ENCODE results near the gene SH3GL2.

Gene SH3GL2

DNA sequence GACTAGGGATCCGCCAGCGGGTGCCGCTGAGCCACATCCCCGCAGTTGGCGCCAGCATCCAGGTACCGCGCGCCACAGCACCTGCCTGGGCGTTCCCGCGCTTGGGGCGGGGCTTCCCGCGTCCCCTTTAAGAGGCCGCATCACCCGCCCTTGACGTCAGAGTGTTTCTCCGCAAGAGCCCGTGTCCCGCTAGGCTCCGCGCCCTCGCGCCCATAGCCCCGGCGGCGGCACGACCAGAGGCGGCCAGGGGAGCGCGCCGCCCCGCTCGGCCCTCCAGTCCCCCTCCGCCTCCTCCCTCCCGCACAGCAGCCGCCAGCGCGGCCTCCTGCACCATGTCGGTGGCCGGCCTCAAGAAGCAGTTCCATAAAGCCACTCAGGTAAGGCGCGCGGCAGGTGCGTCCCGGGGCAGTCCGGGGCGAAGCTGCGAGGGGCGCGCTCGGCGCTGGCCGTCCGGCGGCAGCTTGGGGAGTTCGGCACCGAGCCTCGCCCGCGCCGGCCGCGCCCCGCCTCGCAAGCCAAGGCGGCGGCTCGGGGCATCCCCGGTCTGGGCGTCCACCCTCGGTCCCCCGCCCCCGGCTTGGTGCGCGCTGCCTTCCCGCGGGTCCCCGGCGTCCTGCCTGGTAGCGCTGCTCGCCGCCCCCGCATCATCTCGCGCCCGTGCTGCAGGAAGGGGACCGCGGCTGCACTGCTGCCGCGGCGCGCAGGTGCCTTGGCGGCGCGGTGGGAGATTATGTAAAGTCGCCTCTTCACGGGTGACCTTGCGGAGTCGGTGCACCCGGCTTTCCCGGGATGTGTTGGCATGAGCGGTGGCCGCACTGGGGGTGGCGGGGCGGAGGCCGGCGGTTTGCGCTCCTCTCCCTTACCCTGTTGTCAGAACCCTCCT lies at the start of gene SH3GL2:
TSS of gene SH3GL2 (plus strand) at position 156 of the 883 bp plus-strand sequence.
- TF ChIP-seq, protein P1, sequence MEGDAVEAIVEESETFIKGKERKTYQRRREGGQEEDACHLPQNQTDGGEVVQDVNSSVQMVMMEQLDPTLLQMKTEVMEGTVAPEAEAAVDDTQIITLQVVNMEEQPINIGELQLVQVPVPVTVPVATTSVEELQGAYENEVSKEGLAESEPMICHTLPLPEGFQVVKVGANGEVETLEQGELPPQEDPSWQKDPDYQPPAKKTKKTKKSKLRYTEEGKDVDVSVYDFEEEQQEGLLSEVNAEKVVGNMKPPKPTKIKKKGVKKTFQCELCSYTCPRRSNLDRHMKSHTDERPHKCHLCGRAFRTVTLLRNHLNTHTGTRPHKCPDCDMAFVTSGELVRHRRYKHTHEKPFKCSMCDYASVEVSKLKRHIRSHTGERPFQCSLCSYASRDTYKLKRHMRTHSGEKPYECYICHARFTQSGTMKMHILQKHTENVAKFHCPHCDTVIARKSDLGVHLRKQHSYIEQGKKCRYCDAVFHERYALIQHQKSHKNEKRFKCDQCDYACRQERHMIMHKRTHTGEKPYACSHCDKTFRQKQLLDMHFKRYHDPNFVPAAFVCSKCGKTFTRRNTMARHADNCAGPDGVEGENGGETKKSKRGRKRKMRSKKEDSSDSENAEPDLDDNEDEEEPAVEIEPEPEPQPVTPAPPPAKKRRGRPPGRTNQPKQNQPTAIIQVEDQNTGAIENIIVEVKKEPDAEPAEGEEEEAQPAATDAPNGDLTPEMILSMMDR (IDR thresholded peaks at IDR 0.05; ENCODE audit: low read depth, low read length, missing control alignments): no peak
- DNase-seq (ENCODE audit: low read depth): no peak
- no peak within 1 kb of the TSS; the same call in 1 of the 2 replicates for H3K4me3 ChIP-seq (ENCODE audit: low read depth, low read length)

DNA sequence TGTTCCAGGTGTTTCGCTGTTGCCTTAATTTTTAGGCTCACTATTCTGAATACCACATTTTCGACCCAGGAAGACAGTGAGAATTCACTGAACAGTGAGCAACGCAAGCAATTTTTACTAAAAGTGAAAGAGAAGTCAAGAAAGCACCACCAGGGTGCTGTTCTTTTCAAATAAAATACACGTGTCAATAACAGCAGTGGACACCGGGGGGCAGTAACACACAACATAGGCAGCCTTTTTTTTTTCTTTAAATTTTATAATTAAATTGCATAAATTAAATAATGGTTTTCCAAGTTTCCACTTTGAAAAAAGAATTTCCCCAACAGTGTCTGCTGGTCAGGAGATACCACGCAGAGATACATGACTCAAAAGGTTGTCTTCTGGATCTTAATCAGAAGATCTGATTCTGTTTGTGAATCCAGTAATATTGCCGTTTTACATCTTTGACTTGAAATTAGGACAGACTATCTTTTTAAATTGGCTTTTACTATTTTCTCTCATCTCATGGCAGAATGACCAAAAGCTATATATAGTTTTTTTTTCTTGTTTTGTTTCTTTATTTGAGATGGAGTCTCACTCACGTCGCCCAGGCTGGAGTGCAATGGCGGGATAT lies 47.1 kb upstream of the SH3GL2 start:
- peak; percentile 4 for DNase-seq (ENCODE audit: low read depth)
- TF ChIP-seq, protein P1 (IDR thresholded peaks at IDR 0.05; ENCODE audit: low read depth, low read length, missing control alignments): peak; percentile 53
- H3K4me3 ChIP-seq (ENCODE audit: low read depth, low read length): no peak overlapping the region

DNA sequence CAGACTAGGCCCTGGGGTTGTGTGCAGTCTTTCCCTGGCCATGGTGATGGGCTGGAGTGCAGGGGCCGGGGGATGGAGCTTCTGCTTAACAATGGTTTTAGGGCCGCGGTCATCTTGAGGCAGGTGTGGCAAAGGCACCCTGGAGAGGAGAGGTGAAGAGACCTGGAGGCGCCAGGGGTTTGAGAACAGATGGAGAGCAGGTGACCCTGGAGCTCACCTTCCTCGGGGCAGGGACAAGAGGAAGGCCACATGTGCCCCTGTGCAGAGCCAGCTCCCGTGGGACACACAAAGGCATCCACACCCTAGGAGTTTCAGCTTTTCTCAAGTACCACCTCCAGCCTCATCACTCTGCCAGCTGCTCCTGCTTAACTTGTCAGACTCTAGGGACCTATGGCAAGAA lies 46.4 kb upstream of the SH3GL2 start:
- TF ChIP-seq, protein P1 (IDR thresholded peaks at IDR 0.05; ENCODE audit: low read depth, low read length, missing control alignments): no peak
- no peak overlapping the region for H3K4me3 ChIP-seq (ENCODE audit: low read depth, low read length)
- no peak for DNase-seq (ENCODE audit: low read depth)

DNA sequence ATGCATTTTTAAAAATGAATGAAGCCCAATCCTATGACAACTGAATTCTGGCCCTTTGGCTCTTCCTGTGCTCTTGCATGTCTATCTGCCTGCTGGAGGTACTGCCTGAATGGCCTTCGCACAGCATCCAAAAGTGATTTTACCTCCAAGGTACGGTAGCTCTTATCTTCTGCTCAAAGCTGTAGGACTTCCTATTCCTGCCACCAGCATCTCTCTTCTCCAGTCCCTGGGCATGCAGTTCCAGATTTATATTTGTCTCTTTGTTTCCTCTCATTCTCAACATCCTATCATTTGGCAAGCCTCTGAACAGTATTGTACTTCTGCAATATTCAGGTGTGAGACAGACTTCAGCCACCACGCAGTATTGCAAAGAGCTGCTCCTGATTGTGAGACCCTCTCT lies 43.7 kb upstream of the SH3GL2 start:
- H3K4me3 ChIP-seq (ENCODE audit: low read depth, low read length): no peak overlapping the region
- DNase-seq (ENCODE audit: low read depth): no peak
- TF ChIP-seq, protein P1 (IDR thresholded peaks at IDR 0.05; ENCODE audit: low read depth, low read length, missing control alignments): no peak

DNA sequence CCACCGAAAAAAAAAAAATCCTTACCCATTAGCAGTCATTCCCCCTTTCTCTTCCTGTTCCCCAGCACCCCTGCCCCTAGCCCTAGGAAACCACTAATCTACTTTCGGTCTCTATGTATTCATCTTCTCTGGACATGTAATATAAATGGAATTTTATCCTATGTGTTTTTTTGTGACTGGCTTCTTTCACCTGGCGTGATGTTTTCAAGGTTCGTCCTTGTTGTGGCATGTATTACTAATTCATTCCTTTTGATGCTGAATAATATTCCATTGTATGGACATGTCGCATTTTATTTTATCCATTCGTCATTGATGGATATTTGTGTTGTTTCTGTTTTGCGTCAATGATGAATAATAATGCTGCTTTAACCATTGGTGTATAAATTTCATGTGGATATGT lies 42.8 kb upstream of the SH3GL2 start:
- TF ChIP-seq, protein P1 (IDR thresholded peaks at IDR 0.05; ENCODE audit: low read depth, low read length, missing control alignments): no peak
- H3K4me3 ChIP-seq (ENCODE audit: low read depth, low read length): no peak overlapping the region
- DNase-seq (ENCODE audit: low read depth): no peak

DNA sequence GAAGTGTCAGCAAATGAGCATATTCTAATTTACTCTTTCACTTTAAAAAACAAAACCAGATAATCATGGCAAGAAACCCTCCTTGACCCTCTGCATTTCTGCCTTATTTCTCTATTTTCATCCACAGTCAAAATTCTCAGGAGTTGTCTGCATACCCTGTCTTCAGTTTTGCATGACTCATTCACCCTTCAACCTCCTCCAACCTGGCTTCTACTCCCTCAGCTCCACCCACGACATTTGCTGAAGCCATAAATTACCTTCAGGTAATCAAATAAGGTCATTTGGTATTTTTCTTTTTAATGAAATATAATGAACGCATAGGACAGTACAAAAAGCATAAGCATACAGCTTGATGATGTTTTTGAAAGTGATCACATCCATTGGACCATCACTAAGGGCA lies 27.8 kb upstream of the SH3GL2 start:
- TF ChIP-seq, protein P1 (IDR thresholded peaks at IDR 0.05; ENCODE audit: low read depth, low read length, missing control alignments): no peak
- no peak for DNase-seq (ENCODE audit: low read depth)
- no peak overlapping the region for H3K4me3 ChIP-seq (ENCODE audit: low read depth, low read length)
